Coronary artery (tissue), 2 donors: ENCODE data around the gene LIG1.
"Not testable (repeated sequence)": the region's sequence is repeated elsewhere in the genome, so short reads cannot be mapped to it uniquely, and the experiment has no call there.

Experiments used
- DNase-seq: peaks from one replicate; pipeline ENCODE4 v3.0.0-alpha.2; 2017; ENCODE audit warnings: low spot score
- H3K27ac ChIP-seq, 2 donors: fragments of 200-600 bp; sonication (generic); one replicate each; pipeline ENCODE4 v1.5.1; 2016 to 2019
- H3K4me3 ChIP-seq: fragments of 200-600 bp; sonication (generic); 2 replicates; pipeline ENCODE4 v1.5.1; 2016; ENCODE audit warnings: mild to moderate bottlenecking, moderate library complexity
- CTCF ChIP-seq: fragments of 200-600 bp; sonication (generic); IDR thresholded peaks from one replicate; pipeline ENCODE4 v1.5.1; 2019; ENCODE audit warnings: antibody characterized with exemption

The LIG1 gene

GRCh38 chr19:48085076-48085475, 85.1 kb downstream of the LIG1 start:
- Histone ChIP-seq H3K4me3 (no peak overlapping the region), H3K27ac (no peak overlapping the region)
- no peak for DNase-seq
- no peak for TF ChIP-seq CTCF

GRCh38 chr19:48081106-48081505, 89.0 kb downstream of the LIG1 start:
- no peak overlapping the region for H3K27ac ChIP-seq
- no peak for DNase-seq
- H3K4me3 ChIP-seq, result no peak overlapping the region
- no peak for TF ChIP-seq CTCF

- not testable (repeated sequence) for H3K4me3 ChIP-seq, DNase-seq, H3K27ac ChIP-seq
Observed at GRCh38 chr19:48070177-48070769, 99.9 kb downstream of the LIG1 start.

GRCh38 chr19:48069435-48069834, 100.7 kb downstream of the LIG1 start:
- DNase-seq, result no peak
- Histone ChIP-seq H3K27ac (no peak overlapping the region), H3K4me3 (no peak overlapping the region)
- TF ChIP-seq CTCF, result no peak
